ENCODE measurements around the gene GIGYF2. TPM values are rescaled to one million over a fixed set of nuclear protein-coding genes. Genes with fewer than 3 reads are reported as not detected.

The GIGYF2 gene
- total RNA-seq, 1 donor, result 58.5 TPM

- no peak overlapping the region for H3K4me3 ChIP-seq (ENCODE audit: low read depth, low read length)
- no peak for DNase-seq (ENCODE audit: low read depth)
- no peak for TF ChIP-seq CTCF (IDR thresholded peaks at IDR 0.05; ENCODE audit: insufficient read depth, low read length)
Observed at GRCh38 chr2:232744963-232745362, 47.8 kb downstream of the GIGYF2 start.

GRCh38 chr2:232748038-232748437 lies 50.9 kb downstream of the GIGYF2 start:
- no peak overlapping the region for H3K4me3 ChIP-seq (ENCODE audit: low read depth, low read length)
- TF ChIP-seq CTCF (IDR thresholded peaks at IDR 0.05; ENCODE audit: insufficient read depth, low read length), result no peak
- no peak for DNase-seq (ENCODE audit: low read depth)

- TF ChIP-seq CTCF (IDR thresholded peaks at IDR 0.05; ENCODE audit: insufficient read depth, low read length), result no peak
- DNase-seq (ENCODE audit: low read depth), result no peak
- H3K4me3 ChIP-seq (ENCODE audit: low read depth, low read length), result no peak overlapping the region
Observed at GRCh38 chr2:232749331-232749730, 52.2 kb downstream of the GIGYF2 start.

- no peak overlapping the region for H3K4me3 ChIP-seq (ENCODE audit: low read depth, low read length)
- no peak for DNase-seq (ENCODE audit: low read depth)
- TF ChIP-seq CTCF (IDR thresholded peaks at IDR 0.05; ENCODE audit: insufficient read depth, low read length), result no peak
Observed at GRCh38 chr2:232750135-232750671, 53.1 kb downstream of the GIGYF2 start.

- no peak for TF ChIP-seq CTCF (IDR thresholded peaks at IDR 0.05; ENCODE audit: insufficient read depth, low read length)
- DNase-seq (ENCODE audit: low read depth), result no peak
- H3K4me3 ChIP-seq (ENCODE audit: low read depth, low read length), result no peak overlapping the region
Observed at GRCh38 chr2:232757905-232758304, 60.8 kb downstream of the GIGYF2 start.

- DNase-seq (ENCODE audit: low read depth), result peak; percentile 39
- no peak overlapping the region for H3K4me3 ChIP-seq (ENCODE audit: low read depth, low read length)
- peak; percentile 45 for TF ChIP-seq CTCF (IDR thresholded peaks at IDR 0.05; ENCODE audit: insufficient read depth, low read length)
Observed at GRCh38 chr2:232761301-232761907, 64.3 kb downstream of the GIGYF2 start.

- TF ChIP-seq CTCF (IDR thresholded peaks at IDR 0.05; ENCODE audit: insufficient read depth, low read length), result no peak
- no peak for DNase-seq (ENCODE audit: low read depth)
Observed at GRCh38 chr2:232767866-232768265, 70.7 kb downstream of the GIGYF2 start.

More at GRCh38 chr2:232767866-232768265, 70.7 kb downstream of the GIGYF2 start:
- H3K4me3 ChIP-seq (ENCODE audit: low read depth, low read length), result no peak overlapping the region
